Tongue (tissue), 2 donors: ENCODE results near the gene C1orf210. TPM values are rescaled to one million over a fixed set of nuclear protein-coding genes. Genes with fewer than 3 reads are reported as not detected.

Experiments
- DNase-seq: peaks from one replicate; pipeline ENCODE4 v3.0.0-alpha.2; 2015
- total RNA-seq: library from RNA; depleted of rRNA; stranded (reverse); fragments of >200 nt; gene quantifications from one replicate; pipeline ENCODE4 v1.2.3, GENCODE V29; 2014

C1orf210 gene
- total RNA-seq, 1 donor from 2014 or later, result 1.0 TPM

DNA sequence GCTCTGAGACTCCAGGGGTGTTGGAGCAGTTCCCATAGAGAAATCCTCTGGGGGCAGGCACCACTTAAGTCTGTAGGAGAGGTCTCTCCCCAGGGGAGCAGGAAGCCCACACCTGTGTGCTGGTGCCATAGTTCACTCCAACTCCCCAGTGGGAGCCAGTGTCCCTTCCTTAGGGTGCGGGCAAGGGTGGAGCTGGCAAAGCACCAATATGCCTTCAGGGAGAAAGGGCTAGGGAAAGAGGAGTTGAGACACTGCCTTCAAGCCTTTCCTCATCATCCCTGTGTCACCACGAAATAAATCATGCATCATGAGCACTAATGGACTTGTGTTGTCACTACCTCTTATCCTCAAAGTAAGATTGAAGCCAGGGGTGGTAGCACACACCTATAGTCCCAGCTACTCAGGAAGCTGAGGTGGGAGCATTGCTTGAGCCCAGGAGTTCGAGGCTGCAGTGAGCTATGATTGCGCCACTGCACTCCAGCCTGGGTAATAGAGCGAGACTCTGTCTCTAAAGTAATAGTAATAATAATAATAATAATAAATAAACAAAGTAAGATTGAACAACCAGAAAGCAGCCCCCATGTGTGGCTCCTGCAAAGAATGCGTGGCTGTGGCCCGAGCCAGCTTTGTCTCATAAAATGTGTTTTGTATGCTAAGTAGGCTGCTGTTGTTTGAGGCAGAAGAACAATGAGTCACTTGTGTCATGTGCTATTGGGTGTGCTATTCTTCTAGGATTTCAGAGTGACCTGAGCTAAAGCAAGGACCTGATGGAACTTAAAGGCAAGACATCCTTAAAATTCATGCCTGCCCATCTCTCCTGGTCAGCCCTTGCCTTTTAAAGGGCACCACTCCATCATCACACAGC is 8.7 kb upstream of the C1orf210 start:
- DNase-seq, result no peak

- DNase-seq, result no peak
Measured at GRCh38 chr1:43293176-43293575, 7.8 kb upstream of the C1orf210 start.

GRCh38 chr1:43292679-43293078 is 7.3 kb upstream of the C1orf210 start:
- DNase-seq, result no peak

GRCh38 chr1:43292216-43292615 is 6.8 kb upstream of the C1orf210 start:
- no peak for DNase-seq

- no peak for DNase-seq
Measured at GRCh38 chr1:43288785-43289706, 3.7 kb upstream of the C1orf210 start.

- no peak for DNase-seq
Measured at GRCh38 chr1:43288058-43288784, 2.8 kb upstream of the C1orf210 start.

- no peak for DNase-seq
Measured at GRCh38 chr1:43286533-43286932, 1.2 kb upstream of the C1orf210 start.

DNA sequence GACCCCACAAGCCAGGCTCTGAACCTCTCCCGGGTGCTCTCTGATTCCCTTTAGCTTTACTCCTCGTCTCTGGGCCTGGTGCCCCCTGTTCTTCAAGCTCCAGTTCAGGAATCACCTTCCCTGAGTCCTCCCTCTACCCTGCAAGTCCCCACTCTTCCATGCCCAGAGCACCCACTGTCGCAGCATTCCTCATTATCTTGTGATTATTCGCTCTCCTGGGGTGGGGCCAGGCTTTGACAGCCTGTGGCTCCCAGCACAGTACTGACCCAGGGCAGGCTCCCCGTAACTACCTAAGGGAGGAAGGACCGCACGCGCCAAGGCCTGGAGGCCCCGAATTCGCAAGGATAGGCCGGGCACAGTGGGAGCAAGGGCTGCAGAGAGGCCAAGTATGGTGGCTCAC is 734 bp upstream of the C1orf210 start:
- DNase-seq, result no peak

DNA sequence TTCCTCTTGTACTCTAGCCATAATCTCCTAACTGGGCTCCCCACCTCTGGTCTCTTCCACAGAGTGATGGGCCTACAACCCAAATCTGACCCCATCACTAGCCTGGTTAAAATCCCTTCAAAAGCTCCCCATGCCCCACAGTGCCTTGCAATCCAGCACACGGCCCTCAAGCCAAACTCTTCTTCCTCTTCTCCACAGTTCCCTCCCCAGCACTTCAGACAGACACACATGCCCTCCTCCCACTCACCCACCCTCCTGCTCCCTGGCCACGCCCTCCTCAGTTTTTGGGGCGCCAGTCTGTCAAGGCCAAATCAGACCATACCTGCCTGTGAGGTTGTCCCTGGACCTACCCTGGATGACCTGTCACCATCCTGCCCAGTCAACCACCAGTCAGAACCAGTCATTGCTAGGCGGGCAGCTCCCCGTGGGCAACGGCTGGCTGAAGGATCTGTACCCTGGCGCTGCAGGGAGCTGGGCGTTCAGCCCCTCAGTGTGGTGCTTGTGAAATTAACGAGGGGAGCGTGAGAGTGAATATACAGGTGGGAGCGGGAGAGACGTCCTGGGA is 753 bp downstream of the C1orf210 start:
- no peak for DNase-seq

GRCh38 chr1:43284065-43284464 is 1.3 kb downstream of the C1orf210 start:
- DNase-seq, result no peak

GRCh38 chr1:43282220-43283195 is 2.9 kb downstream of the C1orf210 start:
- DNase-seq, result no peak

DNA sequence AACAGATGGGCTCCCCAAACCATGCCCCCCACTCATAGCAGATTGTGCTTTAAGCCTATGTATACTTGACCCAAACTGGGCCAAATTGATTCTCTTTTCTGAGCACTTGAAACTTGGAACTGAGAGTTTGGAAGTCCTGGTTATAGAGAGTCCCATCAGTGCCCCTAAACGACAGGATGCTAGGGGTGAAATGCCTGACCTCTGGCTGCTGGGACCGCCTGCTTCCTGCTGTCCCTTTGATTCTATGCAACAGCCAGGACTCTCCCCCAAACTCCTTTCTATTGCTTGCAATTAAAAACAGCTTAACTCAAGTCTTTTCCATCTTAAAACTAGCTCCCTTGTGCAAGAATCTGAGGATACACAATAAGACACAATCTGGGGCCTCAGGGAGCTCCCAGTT is 4.7 kb downstream of the C1orf210 start:
- DNase-seq, result no peak

DNA sequence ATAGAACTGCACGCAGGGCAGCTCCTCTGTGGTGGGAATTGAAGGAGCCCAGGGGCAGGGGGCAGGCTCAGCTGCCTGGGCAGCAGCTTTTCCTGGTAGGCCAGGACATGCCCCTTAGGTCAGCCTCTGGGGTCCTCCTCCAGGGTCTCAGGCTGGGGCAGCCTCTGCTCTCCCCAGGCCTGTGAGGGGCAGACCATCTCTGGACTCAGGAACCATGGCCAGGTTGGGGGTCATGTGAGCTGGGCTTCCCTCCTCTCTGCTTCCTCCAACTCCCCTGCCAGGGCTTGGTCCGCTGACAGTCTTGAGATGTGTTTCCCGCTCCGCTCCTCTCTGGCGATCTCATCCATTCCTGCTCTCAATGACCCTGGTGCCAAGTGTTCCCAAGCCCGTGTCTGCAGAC is 5.7 kb downstream of the C1orf210 start:
- DNase-seq, result no peak

GRCh38 chr1:43279161-43279560 is 6.2 kb downstream of the C1orf210 start:
- no peak for DNase-seq

DNA sequence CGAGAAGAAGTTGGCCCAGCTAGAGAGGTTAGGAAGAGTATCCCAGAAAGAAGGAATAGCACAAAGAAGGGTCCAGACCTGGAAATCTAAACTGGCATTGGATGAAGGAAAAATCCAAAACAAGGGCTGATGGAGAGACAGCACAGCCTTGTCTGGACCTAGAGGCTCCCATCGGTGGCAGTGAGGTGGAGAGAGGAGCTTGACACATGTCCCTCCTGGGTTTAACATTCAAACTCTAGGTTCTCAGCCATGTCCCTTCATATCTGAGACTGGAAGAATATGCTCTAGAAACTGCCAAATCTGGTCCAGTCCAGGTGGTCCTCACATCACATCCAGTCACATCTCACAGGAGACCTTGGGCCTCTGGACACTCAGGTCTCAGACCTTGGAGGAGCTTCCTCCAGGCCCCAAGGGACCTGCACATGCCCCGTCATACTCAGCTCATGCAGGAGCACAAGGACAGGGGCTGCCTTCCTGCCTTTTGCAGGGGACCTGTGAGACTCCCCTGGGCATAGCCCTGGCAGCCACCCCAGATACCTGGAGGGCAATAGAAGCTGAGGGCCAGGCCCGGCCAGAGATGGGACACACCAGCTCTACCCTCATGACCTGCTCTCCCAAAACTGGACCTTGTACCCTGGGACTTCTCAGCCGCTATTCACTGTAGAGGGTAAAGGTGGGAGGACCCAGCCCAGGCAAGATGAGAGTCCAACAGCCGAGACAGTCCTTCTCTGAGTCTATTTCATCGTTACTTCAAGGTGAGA is 8.1 kb downstream of the C1orf210 start:
- DNase-seq, result no peak

DNA sequence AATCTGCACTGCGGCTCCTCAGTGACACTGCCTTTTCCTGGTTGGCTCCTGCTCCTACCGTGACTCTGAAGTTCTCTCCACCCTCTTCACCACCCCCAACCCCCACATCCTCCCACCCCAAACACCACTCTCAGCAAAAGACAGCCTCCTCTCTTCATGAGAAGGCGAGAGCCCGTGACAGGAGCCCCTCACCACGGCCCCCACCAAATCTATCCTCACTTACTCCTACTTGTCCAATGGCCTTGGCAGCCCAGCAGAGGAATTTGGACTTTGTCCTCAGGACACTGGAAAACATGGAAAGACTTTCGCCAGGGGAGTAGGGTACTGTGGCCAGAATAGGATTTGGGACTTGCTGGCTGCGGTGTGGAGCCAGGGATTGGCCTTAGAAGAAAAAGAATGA is 8.7 kb downstream of the C1orf210 start:
- DNase-seq, result no peak

- DNase-seq, result no peak
Measured at GRCh38 chr1:43275826-43276620, 9.4 kb downstream of the C1orf210 start.

- DNase-seq, result no peak
Measured at GRCh38 chr1:43274804-43275180, 10.6 kb downstream of the C1orf210 start.

DNA sequence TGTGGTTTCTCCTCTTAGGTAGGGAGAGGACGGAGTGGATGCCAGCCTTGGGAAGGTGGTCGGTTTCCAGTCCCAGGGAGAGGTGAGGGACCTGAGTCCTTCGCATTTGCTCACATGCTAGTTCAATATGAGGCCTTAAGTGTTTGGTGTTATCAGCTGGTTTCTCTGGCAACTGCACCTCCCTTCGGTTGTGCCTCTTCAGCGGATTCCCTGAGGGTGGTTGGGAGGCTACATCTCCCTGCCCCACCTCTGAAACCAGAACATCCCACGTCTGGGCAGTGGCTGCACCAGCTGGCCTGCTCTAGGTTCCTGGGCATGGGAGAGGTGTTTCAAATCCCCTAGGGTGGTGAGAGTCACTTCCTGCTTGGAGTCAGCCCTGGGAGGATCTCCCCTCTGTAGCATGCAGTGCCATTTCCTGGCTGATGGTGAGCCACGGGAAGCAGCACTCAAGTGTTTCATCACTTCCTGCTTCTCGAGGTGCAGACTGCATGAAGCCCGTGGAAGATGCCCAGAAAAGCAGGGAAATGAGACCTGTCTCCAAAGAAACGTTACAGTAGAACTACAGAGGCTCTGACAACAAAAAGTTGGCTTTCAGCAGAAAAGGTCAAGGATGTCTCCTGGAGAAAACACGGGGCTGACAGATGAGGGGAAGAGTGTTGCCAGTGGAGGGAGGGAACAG is 11.1 kb downstream of the C1orf210 start:
- no peak for DNase-seq
